AG09319 (cell line): ENCODE measurements around the gene GFAP.

Source experiments
- DNase-seq: peaks from one replicate; pipeline ENCODE4 v3.0.0-alpha.2; 2010; ENCODE audit warnings: low read depth; ENCODE audit errors: extremely low read depth
- CTCF ChIP-seq: IDR thresholded peaks from 2 replicates; pipeline ENCODE4 v1.5.1; 2011; ENCODE audit warnings: low read depth, mild to moderate bottlenecking, inconsistent platforms, low read length, moderate library complexity

GFAP gene

GRCh38 chr17:44918006-44918405 is 2.7 kb upstream of the GFAP start:
- DNase-seq = no peak
- no peak for TF ChIP-seq CTCF

- no peak for TF ChIP-seq CTCF
- DNase-seq = no peak
Measured at GRCh38 chr17:44917456-44917855, 2.2 kb upstream of the GFAP start.

GRCh38 chr17:44916781-44917241 is 1.5 kb upstream of the GFAP start:
- peak; percentile 7 for TF ChIP-seq CTCF
- DNase-seq = no peak

- DNase-seq = no peak
- TF ChIP-seq CTCF = no peak
Measured at GRCh38 chr17:44915862-44916780, 821 bp upstream of the GFAP start.

- DNase-seq = no peak
- no peak for TF ChIP-seq CTCF
Measured at GRCh38 chr17:44914698-44915271, 515 bp downstream of the GFAP start.

GRCh38 chr17:44914148-44914547 is 1.2 kb downstream of the GFAP start:
- TF ChIP-seq CTCF = no peak
- no peak for DNase-seq

GRCh38 chr17:44913676-44914075 is 1.6 kb downstream of the GFAP start:
- no peak for DNase-seq
- no peak for TF ChIP-seq CTCF
